Measurements from ENCODE around the gene SURF6. TPM values are rescaled to one million over a fixed set of nuclear protein-coding genes. Genes with fewer than 3 reads are reported as not detected.

SURF6 gene
- total RNA-seq, 1 experiment from 2014 or later, result 56.3 TPM

DNA sequence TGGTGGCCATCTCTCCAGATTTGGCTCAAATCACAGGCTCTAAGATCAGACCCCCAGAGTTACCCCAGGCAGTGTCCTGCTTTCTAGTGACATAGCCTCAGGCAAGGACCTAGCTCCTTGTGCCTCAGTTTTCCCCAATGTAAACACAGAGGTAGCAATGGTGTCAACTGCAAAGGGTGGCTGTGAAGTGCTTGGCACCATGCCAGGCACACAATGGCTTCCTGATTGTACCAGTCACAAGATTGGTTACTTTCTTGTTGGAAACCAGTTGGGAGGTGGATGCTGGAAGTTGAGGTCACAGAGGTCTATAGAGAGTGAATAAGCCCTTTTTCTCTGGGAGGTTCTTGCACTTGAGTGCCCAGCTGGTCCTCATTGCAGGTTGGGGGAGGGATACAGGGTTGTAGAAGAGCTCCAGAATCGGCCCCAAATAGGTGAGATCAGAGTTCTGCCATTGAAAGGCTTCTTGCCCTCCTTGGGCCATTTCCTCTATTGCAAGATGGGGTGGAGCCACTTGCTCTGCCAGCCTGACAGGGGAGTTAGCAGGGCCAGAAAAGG lies 42.5 kb upstream of the SURF6 start:
- H3K79me1 ChIP-seq (ENCODE audit: insufficient read depth, low read depth, low read length, poor library complexity, severe bottlenecking), result no peaks in the 10 kb centered on the region
- H3K4me1 ChIP-seq (ENCODE audit: insufficient read depth, low read length), result no peaks in the 10 kb centered on the region
- H2AK5ac ChIP-seq (ENCODE audit: insufficient read length, low read length), result no peak overlapping the region
- no peak overlapping the region for H4K5ac ChIP-seq (ENCODE audit: insufficient read length, low read depth, low read length)
- H2AFZ ChIP-seq (ENCODE audit: low read length), result no peak overlapping the region
- DNase-seq, result no peak
- H2BK12ac ChIP-seq (ENCODE audit: insufficient read length, low read depth, low read length), result no peak overlapping the region
- no peak overlapping the region for H3K4me2 ChIP-seq (ENCODE audit: insufficient read depth, insufficient read length, low read length)
- no peak overlapping the region for H2BK120ac ChIP-seq (ENCODE audit: low read depth, low read length, poor library complexity, severe bottlenecking)
- H2BK15ac ChIP-seq (ENCODE audit: low read depth, low read length), result no peak overlapping the region
- no peak overlapping the region for H3K27ac ChIP-seq (ENCODE audit: insufficient read length, low read depth, low read length)
- TF ChIP-seq, protein P1, sequence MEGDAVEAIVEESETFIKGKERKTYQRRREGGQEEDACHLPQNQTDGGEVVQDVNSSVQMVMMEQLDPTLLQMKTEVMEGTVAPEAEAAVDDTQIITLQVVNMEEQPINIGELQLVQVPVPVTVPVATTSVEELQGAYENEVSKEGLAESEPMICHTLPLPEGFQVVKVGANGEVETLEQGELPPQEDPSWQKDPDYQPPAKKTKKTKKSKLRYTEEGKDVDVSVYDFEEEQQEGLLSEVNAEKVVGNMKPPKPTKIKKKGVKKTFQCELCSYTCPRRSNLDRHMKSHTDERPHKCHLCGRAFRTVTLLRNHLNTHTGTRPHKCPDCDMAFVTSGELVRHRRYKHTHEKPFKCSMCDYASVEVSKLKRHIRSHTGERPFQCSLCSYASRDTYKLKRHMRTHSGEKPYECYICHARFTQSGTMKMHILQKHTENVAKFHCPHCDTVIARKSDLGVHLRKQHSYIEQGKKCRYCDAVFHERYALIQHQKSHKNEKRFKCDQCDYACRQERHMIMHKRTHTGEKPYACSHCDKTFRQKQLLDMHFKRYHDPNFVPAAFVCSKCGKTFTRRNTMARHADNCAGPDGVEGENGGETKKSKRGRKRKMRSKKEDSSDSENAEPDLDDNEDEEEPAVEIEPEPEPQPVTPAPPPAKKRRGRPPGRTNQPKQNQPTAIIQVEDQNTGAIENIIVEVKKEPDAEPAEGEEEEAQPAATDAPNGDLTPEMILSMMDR (conservative IDR thresholded peaks at IDR 0.05), result no peak
- Mint-ChIP-seq H3K9me3 (peaks cover 3 to 4% of the 10 kb centered on the region in 2 experiments; a peak in 3 of 5 replicates), H3K36me3 (ENCODE audit: insufficient read depth in 1 of 3, low read depth in 3 of 3) (peaks cover 6% of the 10 kb centered on the region in 3 experiments; a peak in 6 of 7 replicates), H3K27ac (no peak overlapping the region), H3K4me3 (no peak overlapping the region; a peak in 1 of 5 replicates), H3K27me3 (ENCODE audit: low read depth) (peaks cover 30% of the 10 kb centered on the region), H3K4me1 (peaks cover 6 to 8% of the 10 kb centered on the region in 2 experiments)
- no peak overlapping the region for H2BK5ac ChIP-seq (ENCODE audit: insufficient read length, low read length)
- no peak overlapping the region for H3K9ac ChIP-seq (ENCODE audit: extremely low read depth, insufficient read length, low read length)
- H4K91ac ChIP-seq (ENCODE audit: insufficient read length, low read depth, low read length), result no peak overlapping the region
- H4K8ac ChIP-seq (replicated peaks; ENCODE audit: insufficient read length, low read depth, low read length), result no peak overlapping the region
- no peak overlapping the region for H3K56ac ChIP-seq (ENCODE audit: insufficient read length, low read depth, low read length)
- no peaks in the 10 kb centered on the region for H3K27me3 ChIP-seq (ENCODE audit: insufficient read depth, low read length)
- H3K14ac ChIP-seq (ENCODE audit: insufficient read depth, low read length), result no peak overlapping the region
- H3K4ac ChIP-seq (ENCODE audit: low read depth, low read length), result no peak overlapping the region
- H2BK20ac ChIP-seq (ENCODE audit: low read depth, low read length, poor library complexity, severe bottlenecking), result no peak overlapping the region
- H3K79me2 ChIP-seq (ENCODE audit: insufficient read depth, low read length), result peaks cover 11% of the 10 kb centered on the region; the same call in 1 of the 2 replicates
- H3K9me3 ChIP-seq (ENCODE audit: control insufficient read depth, low read depth, low read length), result no peaks in the 10 kb centered on the region
- peaks cover 6% of the 10 kb centered on the region for H3K23me2 ChIP-seq (ENCODE audit: insufficient read length, low read depth, low read length, poor library complexity, severe bottlenecking)
- no peak overlapping the region for H3K18ac ChIP-seq (ENCODE audit: insufficient read length, low read depth, low read length)
- peaks cover 3% of the 10 kb centered on the region for H4K20me1 ChIP-seq (ENCODE audit: control insufficient read depth, insufficient read depth, insufficient read length)
- no CpG with 5 or more reads among the region's 1 CpG for WGBS (ENCODE audit: extremely low coverage, insufficient read length, low lambda C conversion rate)
- H3K23ac ChIP-seq (ENCODE audit: insufficient read length, low read depth, low read length), result no peak overlapping the region
- no peak overlapping the region for H3T11ph ChIP-seq (ENCODE audit: low read length)

Data from H9 (cell line).